ENCODE measurements around the gene C2CD2.
"Not testable (repeated sequence)": the region's sequence is repeated elsewhere in the genome, so short reads cannot be mapped to it uniquely, and the experiment has no call there.

C2CD2 gene

GRCh38 chr21:41953831-41954653 is at the start of gene C2CD2:
Gene C2CD2 (minus strand): TSS chr21:41954018. CDS start chr21:41953648, 370 bp downstream.
- DNase-seq (ENCODE audit: low read depth), result peak; percentile 66
- TF ChIP-seq CTCF (conservative IDR thresholded peaks at IDR 0.05; ENCODE audit: low read depth, low read length), result no peak
- peak within 1 kb of the TSS; percentile 63 for H3K4me3 ChIP-seq (ENCODE audit: low read depth, low read length)

- no peak for DNase-seq (ENCODE audit: low read depth)
- TF ChIP-seq CTCF (conservative IDR thresholded peaks at IDR 0.05; ENCODE audit: low read depth, low read length), result no peak
- no peak overlapping the region for H3K4me3 ChIP-seq (ENCODE audit: low read depth, low read length)
Measured at GRCh38 chr21:42003051-42003461, 49.2 kb upstream of the C2CD2 start.

GRCh38 chr21:42002421-42002958 is 48.7 kb upstream of the C2CD2 start:
- peak; percentile 85 for DNase-seq (ENCODE audit: low read depth)
- no peak overlapping the region for H3K4me3 ChIP-seq (ENCODE audit: low read depth, low read length)
- no peak for TF ChIP-seq CTCF (conservative IDR thresholded peaks at IDR 0.05; ENCODE audit: low read depth, low read length)

- no peak overlapping the region for H3K4me3 ChIP-seq (ENCODE audit: low read depth, low read length)
- DNase-seq (ENCODE audit: low read depth), result no peak
- TF ChIP-seq CTCF (conservative IDR thresholded peaks at IDR 0.05; ENCODE audit: low read depth, low read length), result no peak
Measured at GRCh38 chr21:42001781-42002180, 48.0 kb upstream of the C2CD2 start.

GRCh38 chr21:42000908-42001307 is 47.1 kb upstream of the C2CD2 start:
- H3K4me3 ChIP-seq (ENCODE audit: low read depth, low read length), result no peak overlapping the region
- DNase-seq (ENCODE audit: low read depth), result no peak
- TF ChIP-seq CTCF (conservative IDR thresholded peaks at IDR 0.05; ENCODE audit: low read depth, low read length), result no peak

GRCh38 chr21:41997657-41998056 is 43.8 kb upstream of the C2CD2 start:
- no peak for TF ChIP-seq CTCF (conservative IDR thresholded peaks at IDR 0.05; ENCODE audit: low read depth, low read length)
- no peak for DNase-seq (ENCODE audit: low read depth)
- no peak overlapping the region for H3K4me3 ChIP-seq (ENCODE audit: low read depth, low read length)

GRCh38 chr21:41995577-41995976 is 41.8 kb upstream of the C2CD2 start:
- no peak for TF ChIP-seq CTCF (conservative IDR thresholded peaks at IDR 0.05; ENCODE audit: low read depth, low read length)
- no peak overlapping the region for H3K4me3 ChIP-seq (ENCODE audit: low read depth, low read length)
- no peak for DNase-seq (ENCODE audit: low read depth)

- H3K4me3 ChIP-seq (ENCODE audit: low read depth, low read length); DNase-seq (ENCODE audit: low read depth): not testable (repeated sequence)
Measured at GRCh38 chr21:41994613-41995012, 40.8 kb upstream of the C2CD2 start.

Measured in choroid plexus epithelial cell (primary cell).